ENCODE measurements around the gene ALOXE3. TPM values are rescaled to one million over a fixed set of nuclear protein-coding genes. Genes with fewer than 3 reads are reported as not detected.
A peak's percentile ranks its signal among the peaks of the same experiment; 100 is the strongest.

The ALOXE3 gene
- total and polyA plus RNA-seq, 2 of the 8 experiments (the other 6 are each of a cell fraction or from before 2014, with no cell fraction given) = 0.26 TPM; not detected in 1

DNA sequence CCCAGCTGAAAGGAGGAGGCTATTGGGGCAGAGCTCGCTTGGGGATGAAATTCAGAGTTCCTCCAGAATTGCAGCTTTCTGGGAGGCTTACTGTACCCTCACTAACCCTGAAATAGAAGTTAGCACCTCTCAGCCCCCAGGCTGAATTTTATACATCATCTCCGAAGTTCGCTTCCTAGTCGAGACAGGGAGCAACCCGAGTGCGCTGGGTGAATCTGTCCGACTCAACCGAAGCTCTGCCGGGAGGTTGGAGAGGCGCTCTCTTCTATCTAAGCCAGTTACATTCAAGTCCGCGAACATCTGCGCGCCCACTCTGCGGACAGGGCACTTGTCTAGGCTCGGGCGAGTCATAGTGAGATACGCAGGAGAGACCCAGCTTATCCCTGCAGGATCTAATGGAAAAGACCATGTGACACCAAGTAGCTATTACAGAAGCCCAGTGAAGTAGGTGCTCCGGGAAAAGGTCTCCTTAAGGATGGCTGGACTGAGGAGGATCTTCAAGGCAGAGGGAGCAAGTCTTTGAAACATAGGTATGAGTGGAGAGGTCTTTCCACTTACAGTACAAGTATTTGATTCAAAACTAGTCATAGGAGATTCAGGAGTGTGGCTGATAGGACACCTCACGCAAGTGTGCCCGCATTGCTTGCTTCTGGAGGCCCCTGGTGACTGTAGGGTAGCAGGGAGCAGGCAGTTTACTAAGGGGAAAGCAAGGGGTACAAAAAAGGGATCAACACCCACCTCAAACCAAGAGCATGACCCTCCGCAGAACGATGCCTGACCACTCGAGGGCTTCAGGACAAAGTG is 6.2 kb upstream of the ALOXE3 start:
- no peak overlapping the region; the same call in 1 of the 2 replicates for H4K8ac ChIP-seq (ENCODE audit: extremely low read depth, insufficient read depth, low read length)
- no peak overlapping the region for H4K5ac ChIP-seq (ENCODE audit: insufficient read length, low read depth, low read length)
- H2AFZ ChIP-seq (ENCODE audit: low read length) = no peak overlapping the region
- H3K4me2 ChIP-seq (ENCODE audit: insufficient read depth in 1 of 2, low read depth in 2 of 2, low read length in 2 of 2) = peak overlapping the region; percentile 88 to 93
- H3K9ac ChIP-seq (replicated peaks in 1 of 4; ENCODE audit: extremely low read depth in 1 of 4, low read depth in 3 of 4, low read length in 3 of 4) = no peak overlapping the region
- no peak overlapping the region for H3K23ac ChIP-seq (ENCODE audit: insufficient read length)
- H2BK5ac ChIP-seq (ENCODE audit: low read depth, low read length) = no peak overlapping the region
- peaks cover 3 to 5% of the 10 kb centered on the region in 2 experiments for H4K20me1 ChIP-seq (replicated peaks in 1 of 2; ENCODE audit: control insufficient read depth in 1 of 2, insufficient read depth in 2 of 2, low read length in 2 of 2)
- ChIA-PET POLR2A (ENCODE audit: partially characterized antibody) (interaction anchor here (1.1 to 7.6 kb wide), 6 partner anchors 9 to 103 kb away, joined by 3 to 49 read pairs (median 14); no protein-coding TSS in a partner anchor), CTCF (ENCODE audit: partially characterized antibody) (interaction anchor here (0.8 to 2.3 kb wide), 10 partner anchors 9 to 109 kb away, joined by 3 to 10 read pairs (median 4); no protein-coding TSS in a partner anchor)
- no peak overlapping the region for H3K4ac ChIP-seq (replicated peaks; ENCODE audit: insufficient read length, low read depth, low read length)
- no peak overlapping the region for H2BK120ac ChIP-seq (replicated peaks; ENCODE audit: low read depth, low read length)
- H2BK20ac ChIP-seq (ENCODE audit: low read length) = no peak overlapping the region
- H3K4me1 ChIP-seq (replicated peaks in 1 of 4; ENCODE audit: control insufficient read depth in 3 of 4, insufficient read depth in 4 of 4, low read length in 3 of 4) = peaks cover 0 to 24% (median 13%) of the 10 kb centered on the region in 4 experiments; a peak in 6 of 7 replicates
- no peak overlapping the region for H2AK5ac ChIP-seq (ENCODE audit: low read depth, low read length)
- H3K18ac ChIP-seq (ENCODE audit: extremely low read depth, low read length) = no peak overlapping the region
- no peaks in the 10 kb centered on the region for H3K36me3 ChIP-seq (ENCODE audit: control insufficient read depth in 2 of 4, insufficient read depth in 4 of 4, low read length in 3 of 4)
- 7% methylated on average over 24 of the region's 24 CpGs; no CpG with 5 or more reads in 1 of the 2 experiments for WGBS, 2 experiments (ENCODE audit: extremely low coverage in 1 of 2, insufficient coverage in 1 of 2, insufficient read length in 1 of 2, insufficient replicate concordance in 2 of 2, low coverage in 1 of 2, low lambda C conversion rate in 2 of 2, missing lambda C conversion rate in 1 of 2)
- H2BK15ac ChIP-seq (ENCODE audit: low read length) = no peak overlapping the region
- no peak overlapping the region for H3K56ac ChIP-seq (replicated peaks; ENCODE audit: insufficient read length, low read depth, low read length)
- H3K27ac ChIP-seq (ENCODE audit: low read depth, low read length) = no peak overlapping the region
- H3K79me1 ChIP-seq (ENCODE audit: low read depth, low read length) = no peaks in the 10 kb centered on the region
- peaks cover 30 to 54% (median 51%) of the 10 kb centered on the region in 4 experiments for H3K27me3 ChIP-seq (replicated peaks in 1 of 4; ENCODE audit: control insufficient read depth in 3 of 4, extremely low read depth in 1 of 4, insufficient read depth in 3 of 4, low read length in 3 of 4)
- FAIRE-seq (no peak), DNase-seq (ENCODE audit: low read depth in 1 of 2, low spot score in 2 of 2) (peak in 1 of 2 experiments; percentile 55)
- H3K79me2 ChIP-seq (ENCODE audit: control insufficient read depth in 1 of 2, insufficient read depth in 2 of 2, low read length in 2 of 2) = no peaks in the 10 kb centered on the region
- H2BK12ac ChIP-seq (ENCODE audit: low read depth, low read length) = no peak overlapping the region
- H4K91ac ChIP-seq (replicated peaks; ENCODE audit: insufficient read length, low read length) = no peak overlapping the region
- no peak overlapping the region for H3K14ac ChIP-seq (ENCODE audit: insufficient read length)
- TF ChIP-seq TCF12 (IDR thresholded peaks at IDR 0.05; ENCODE audit: low read depth, low read length) (0 out of 2 replicates have a peak, but pooled peaks have one; percentile 1), MAX (IDR thresholded peaks at IDR 0.05) (no peak), SUZ12 (IDR thresholded peaks at IDR 0.05; ENCODE audit: low read length) (peak; percentile 30; the same call in 1 of the 2 replicates), EZH2 (IDR thresholded peaks at IDR 0.05; ENCODE audit: low read depth, low read length, severe bottlenecking) (peak; percentile 54)
- no peaks in the 10 kb centered on the region for H3K9me3 ChIP-seq (ENCODE audit: insufficient read depth in 2 of 2, low read depth in 1 of 2, low read length in 1 of 2)
- peak overlapping the region; percentile 54 to 89 (median 82) for H3K4me3 ChIP-seq (ENCODE audit: extremely low read depth in 1 of 4, insufficient read depth in 2 of 4, low read depth in 3 of 4, low read length in 4 of 4)
- peaks cover 41% of the 10 kb centered on the region for H3K23me2 ChIP-seq (ENCODE audit: low read depth, low read length)

Data from H1 (cell line).